ENCODE results near the gene LRRC74B.

The LRRC74B gene

DNA sequence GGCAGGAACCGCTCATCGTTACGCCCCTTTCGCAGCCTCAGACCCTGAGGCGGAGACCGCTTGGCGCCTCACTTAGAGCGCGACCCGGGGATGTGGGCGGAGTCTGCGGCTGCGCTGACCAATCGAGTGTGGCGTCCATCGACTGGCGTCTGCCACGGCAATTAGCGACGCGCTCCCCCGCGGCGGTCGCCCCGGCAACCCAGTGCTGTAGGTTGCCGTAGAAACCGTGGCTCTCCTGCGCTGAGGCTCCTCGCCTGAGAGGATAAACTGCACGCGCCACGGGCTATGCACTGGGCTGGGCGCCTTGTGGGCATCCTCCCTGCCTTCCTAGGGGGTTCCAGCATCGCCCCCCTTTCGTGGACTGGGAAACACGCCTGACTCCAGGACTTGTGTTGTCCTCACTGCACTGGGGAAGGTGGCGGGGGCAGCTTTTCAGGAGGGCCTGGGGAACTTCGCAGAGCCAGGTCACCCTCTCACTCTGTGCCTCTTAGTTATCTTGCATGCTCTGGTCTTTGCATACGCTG lies 31.5 kb upstream of the LRRC74B start:
- DNase-seq (ENCODE audit: low read depth) = peak; percentile 55

DNA sequence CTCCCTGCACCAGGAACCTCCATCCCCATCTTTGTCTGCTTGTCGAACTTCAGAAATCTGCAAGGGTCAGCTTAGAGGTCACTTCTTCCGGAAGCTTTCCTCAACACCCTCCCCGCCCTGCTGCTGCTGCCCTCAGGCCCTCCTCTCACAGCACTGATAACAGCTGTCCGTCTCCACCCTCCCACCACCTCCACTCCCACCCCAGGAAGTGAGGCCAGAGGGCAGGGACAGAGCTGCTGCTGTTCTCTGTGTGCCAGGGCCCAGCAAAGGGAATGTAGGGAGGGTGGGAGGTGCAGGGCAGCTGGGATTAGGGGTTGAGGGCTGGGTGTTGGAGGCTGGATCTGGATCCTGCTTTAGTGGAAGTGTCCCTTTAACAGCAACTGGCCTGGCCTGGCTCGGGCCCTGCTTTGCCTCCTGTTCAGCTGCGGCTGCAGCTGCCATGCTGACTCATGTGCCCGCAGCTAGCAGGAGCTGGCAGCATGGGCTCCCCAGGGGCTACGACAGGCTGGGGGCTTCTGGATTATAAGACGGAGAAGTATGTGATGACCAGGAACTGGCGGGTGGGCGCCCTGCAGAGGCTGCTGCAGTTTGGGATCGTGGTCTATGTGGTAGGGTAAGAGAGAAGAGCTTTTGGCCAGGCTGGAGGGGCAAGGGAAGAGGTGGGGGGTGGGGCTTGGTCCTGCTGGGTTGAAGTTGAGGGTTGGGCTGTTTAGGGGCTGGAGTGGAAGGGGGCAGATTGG lies 30.9 kb upstream of the LRRC74B start, which contains the start of gene P2RX6:
Gene P2RX6 (plus strand): TSS at position 440 of the 740 bp plus-strand sequence. CDS start 10 bp downstream, at position 450.
- DNase-seq (ENCODE audit: low read depth) = no peak

DNA sequence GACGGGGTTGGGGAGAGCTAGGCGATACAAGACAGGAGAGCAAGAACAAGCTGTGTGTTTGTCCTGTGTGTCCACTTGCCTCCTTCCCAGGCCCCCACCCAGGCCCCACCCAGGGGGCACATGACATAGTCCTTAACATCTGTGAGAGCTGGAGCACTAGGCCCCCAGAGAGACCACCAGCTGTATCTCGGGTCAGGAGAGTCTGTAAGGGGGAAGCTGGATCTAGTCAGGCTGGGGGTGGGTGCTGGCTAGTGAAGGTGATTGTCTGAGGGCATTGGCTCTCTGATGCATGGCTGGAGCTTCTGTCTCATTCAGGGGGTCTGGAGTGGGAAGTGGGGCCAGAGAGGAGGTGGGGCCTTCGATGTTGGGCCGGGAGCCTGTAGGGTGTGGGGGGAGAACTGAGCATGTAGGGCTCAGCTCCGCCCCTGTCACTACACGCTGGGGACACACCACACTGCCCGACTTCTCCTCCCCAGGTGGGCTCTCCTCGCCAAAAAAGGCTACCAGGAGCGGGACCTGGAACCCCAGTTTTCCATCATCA lies 30.2 kb upstream of the LRRC74B start:
- no peak for DNase-seq (ENCODE audit: low read depth)

DNA sequence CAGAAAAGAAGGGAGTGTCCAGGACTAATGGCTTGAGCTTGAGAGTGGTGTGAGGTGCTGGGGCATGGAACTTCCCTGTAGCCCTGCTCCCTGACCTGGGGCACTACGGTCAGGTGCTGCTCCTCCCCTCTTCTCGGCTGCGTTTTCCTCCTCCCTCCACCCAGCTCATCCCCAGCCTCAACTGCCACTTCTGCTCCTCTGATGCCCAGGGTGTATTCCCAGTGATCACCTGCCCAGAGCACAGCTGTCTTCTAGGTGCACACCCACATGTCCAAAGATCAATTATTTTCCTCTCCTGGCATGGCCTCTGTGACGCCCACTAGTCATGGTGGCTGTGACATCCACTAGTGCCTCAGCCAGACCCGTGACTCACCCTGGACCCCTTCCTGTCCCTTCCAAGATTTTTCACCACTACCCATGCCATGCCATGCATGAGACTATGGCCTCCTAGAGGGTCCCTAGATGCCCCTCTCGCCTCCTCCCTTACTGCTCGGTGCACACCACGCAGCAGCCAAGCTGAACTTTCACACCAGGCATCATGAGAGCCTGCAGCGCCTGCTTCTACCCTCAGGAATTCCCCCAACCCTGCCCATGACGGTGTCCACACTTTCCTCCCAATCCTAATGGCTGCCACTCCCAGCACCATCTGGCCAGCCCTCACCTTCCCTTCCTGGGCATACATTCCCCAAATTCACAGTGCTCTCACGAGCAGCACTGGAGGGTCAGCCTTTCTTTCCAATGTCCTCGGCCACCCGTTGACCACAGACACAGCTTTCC lies 28.9 kb upstream of the LRRC74B start:
- DNase-seq (ENCODE audit: low read depth) = no peak

DNA sequence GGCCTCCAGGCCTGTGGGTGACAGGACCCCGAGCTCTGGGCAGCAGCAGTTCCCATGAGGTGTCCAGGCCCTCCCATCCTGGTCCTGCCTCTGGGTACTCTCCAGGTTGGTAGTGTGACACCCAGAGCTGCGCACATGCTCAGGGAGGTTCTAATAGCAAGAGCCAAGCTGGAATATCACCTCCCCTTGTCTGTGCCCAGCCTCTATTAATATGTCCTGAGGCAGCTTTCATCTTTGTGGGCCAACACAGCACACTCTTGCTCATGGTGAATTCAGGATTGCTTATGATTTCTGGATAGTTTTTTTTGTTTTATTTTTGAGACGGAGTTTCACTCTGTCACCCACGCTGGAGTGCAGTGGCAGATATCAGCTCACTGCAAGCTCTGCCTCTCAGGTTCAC lies 27.4 kb upstream of the LRRC74B start:
- DNase-seq (ENCODE audit: low read depth) = no peak

DNA sequence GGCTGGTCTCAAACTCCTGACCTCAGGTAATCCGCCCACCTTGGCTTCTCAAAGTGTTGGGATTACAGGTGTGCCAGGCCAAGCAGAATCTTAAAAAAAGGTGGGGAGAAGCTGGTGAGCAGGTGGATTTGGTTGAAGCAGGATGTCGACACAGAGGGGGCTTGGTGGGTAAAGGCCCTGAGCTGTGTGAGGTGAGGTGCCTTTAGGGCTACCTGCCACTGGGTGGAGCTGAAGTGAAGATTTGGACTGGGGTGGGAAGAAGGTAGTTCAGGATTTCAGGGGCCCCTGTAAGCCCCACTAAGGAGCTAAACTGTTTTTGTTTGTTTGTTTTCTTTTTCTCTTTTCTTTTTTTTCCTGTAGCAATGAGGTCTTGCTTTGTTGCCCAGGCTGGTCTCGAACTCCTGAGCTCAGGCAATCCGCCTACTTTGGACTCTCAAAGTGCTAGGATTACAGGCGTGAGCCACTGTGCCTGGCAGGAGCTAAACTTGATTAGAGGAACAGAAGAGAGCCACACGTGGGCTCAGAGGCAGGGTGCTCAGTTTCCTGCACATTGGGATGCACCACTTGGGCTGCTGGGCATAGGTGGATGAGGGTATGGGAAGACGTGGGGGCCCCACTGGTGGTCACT lies 24.8 kb upstream of the LRRC74B start:
- no peak for DNase-seq (ENCODE audit: low read depth)

DNA sequence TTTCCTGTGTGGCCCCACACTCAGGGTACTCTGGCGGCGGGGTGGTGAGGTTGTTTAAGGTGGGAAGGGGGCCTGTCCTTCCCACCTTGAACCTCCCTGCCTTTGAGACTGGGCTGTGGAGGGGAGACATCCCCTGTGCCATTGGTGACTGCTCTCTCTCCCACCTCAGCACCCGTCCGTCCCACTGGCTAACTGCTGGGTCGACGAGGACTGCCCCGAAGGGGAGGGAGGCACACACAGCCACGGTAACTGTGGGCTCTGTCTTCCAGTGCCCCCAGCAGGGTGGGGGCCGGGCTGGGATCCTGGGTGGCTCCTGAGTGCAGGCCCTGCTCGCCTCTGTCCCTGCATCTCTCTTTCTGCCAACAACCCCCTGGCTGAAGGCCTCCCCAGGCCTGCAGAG lies 23.2 kb upstream of the LRRC74B start:
- DNase-seq (ENCODE audit: low read depth) = no peak

DNA sequence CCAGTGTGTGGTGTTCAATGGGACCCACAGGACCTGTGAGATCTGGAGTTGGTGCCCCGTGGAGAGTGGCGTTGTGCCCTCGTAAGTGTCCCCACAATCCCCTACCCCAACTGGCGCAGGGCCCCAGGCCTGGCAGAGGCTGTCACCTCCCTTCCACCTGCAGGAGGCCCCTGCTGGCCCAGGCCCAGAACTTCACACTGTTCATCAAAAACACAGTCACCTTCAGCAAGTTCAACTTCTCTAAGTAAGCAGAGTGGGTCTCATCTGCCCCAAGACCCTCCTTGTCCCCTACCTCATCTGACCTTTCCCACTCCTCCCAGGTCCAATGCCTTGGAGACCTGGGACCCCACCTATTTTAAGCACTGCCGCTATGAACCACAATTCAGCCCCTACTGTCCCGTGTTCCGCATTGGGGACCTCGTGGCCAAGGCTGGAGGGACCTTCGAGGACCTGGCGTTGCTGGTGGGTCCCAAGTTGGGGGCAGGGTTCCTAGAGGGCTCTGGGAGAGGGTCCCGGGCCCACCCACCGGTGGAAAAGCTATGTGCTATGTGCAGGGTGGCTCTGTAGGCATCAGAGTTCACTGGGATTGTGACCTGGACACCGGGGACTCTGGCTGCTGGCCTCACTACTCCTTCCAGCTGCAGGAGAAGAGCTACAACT lies 22.7 kb upstream of the LRRC74B start:
- no peak for DNase-seq (ENCODE audit: low read depth)

DNA sequence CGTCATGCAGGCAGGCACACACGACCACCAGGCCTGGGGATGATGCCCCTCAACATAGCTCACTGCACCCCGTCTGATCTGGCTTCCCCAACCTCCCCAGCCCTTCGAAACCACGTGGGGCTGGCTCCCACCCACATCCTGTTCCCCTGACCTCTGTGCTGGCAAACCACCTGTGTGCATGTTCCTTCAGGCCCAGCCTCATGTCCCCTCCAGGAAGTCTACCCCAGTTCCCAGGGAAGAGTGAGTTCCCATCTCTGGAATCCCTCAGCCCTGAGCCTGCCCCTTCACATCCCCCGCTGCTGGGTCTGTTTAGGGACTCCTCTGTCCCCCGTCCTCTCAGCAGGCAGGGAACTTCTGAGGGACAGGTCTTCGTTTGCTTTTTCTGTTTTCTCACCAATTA lies 20.5 kb upstream of the LRRC74B start:
- DNase-seq (ENCODE audit: low read depth) = no peak

DNA sequence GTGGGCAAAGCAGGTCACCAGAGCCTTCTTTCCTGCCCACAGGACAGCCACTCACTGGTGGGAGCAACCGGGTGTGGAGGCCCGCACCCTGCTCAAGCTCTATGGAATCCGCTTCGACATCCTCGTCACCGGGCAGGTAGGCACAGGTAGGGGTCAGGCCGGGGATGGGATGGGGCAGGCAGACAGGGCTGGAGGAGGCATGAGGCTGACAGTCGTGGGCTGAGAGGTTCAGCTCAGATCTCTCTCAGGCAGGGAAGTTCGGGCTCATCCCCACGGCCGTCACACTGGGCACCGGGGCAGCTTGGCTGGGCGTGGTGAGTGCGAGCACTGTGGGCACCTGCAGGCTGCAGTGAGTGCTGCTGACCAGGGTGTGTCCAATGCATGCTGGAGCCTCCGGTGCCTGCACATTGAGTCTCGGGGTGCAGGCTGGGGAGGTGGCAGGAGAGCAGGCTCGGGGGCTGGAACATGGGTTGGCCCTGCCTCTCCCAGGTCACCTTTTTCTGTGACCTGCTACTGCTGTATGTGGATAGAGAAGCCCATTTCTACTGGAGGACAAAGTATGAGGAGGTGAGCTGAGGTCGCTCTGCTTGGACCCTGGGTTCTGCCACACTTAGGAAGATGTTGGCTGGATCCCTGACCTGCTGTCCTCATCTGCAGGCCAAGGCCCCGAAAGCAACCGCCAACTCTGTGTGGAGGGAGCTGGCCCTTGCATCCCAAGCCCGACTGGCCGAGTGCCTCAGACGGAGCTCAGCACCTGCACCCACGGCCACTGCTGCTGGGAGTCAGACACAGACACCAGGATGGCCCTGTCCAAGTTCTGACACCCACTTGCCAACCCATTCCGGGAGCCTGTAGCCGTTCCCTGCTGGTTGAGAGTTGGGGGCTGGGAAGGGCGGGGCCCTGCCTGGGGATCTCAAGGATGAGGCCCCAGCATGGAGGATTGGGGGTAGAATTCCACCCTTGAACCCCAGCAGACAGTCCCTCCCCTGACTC lies 19.7 kb upstream of the LRRC74B start:
- no peak for DNase-seq (ENCODE audit: low read depth)

DNA sequence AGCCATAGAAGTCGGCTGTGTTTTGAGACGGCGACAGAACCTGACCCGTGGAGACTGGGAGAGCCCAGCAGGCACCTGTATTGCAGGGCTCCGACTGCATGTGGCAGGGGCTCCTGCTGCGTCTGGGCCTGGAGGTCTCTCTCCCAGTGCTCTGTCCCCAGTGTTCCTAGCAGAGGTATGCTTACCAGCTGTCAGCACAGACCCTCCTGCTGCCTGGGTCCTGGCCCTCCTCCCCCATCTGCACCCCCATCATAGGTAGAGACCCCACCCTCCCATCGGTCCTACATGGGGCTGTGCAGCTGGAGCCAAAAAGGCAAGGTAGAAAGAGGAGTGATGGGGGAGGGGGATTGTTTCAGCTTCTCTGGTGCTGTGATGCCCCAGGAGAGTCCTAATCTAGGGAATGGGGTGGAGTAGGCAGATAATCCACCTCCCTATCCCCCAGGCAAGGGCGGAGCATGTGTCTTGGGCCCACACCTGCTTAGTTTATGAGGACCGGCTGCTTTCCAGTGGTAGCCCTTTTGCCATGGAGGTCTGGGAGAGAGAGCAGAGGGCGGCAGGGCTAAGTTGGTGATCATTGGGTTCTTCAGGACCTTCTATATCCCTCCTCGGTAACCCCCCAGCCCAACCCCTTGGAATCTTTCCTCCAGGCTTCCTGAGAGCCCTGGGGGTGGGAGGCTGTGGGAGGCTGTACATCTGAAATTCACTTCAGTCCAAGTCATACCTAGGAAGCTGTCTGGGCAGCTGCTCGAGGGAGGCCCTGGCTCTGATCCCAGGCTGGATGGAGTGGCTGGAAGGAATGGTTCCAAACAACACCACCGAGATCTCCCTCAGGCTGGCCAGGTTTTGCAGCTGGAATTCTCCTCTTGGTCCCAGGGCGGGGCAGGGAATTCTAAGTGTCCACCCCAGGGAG lies 18.7 kb upstream of the LRRC74B start:
- no peak for DNase-seq (ENCODE audit: low read depth)

DNA sequence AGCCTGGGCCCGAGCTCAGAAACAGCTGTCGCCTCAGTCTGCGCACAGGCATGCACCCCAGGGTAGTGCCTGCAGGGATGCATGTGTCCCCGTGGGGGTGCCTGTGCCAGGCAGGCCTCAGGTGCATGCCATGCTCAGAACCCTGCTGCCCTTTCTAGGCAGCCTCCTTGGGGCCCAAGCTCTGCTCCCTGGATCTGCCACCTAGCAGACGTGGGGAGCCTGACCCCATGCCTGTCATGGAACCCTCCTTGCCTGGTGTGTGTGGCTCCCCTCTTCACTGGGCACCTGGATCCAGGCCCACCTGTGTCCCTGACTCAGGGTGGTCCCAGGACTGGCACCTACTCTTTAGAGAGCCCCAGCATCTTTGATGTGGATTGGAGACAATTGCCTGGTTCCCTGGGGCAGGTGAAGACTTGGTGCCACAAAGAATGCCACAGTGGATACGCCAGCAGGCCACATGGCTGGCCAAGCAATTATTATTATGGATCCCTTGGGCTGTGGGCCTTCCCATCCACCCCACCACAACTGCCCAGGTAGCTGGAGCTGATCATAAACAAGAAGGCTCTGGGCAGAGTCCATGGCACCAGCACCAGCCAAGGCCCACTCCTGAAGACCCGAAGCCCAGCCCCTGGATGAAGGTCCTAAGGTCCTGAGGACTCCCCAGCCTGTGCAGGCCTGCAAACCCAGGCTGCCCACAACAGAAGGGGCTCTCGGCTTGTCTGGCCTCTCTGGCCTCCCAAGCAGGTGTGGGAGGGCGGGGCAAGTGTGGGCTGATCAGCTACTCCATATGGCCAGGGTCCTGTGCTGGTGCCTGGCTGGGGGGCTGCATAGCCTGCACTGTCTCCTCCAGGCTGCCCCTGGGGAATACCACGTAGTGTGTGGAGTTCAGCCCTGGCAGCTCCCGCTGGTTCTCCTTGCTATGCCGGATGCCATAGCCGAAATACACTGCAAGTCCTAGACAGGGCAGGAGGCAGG lies 17.2 kb upstream of the LRRC74B start:
- DNase-seq (ENCODE audit: low read depth) = no peak

DNA sequence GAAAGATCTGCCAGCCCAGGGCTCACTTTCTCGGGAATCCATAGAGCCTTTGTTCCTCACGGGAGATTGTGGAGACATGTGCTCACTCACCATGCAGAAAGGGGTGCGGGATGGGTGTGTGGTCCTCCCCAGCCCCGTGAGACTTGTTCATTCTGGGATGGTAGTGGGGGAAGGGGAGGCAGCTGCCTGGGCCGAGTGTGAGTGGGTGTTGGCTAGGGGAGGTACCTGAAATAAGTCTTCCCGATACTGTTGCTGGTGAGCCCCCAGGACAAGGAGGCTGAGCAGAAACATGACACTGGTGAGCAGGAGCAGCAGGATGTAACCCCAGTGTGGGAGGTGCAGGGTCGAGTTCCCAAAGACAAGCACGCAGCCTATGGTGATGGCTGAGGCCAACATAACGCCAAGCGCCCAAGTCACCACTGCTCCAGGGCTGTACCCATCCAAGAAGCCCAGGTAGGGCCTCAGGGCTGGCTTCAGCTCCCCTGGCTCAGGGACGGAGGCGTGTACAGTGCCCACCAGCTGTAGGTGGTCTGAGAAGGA lies 16.2 kb upstream of the LRRC74B start:
- no peak for DNase-seq (ENCODE audit: low read depth)

DNA sequence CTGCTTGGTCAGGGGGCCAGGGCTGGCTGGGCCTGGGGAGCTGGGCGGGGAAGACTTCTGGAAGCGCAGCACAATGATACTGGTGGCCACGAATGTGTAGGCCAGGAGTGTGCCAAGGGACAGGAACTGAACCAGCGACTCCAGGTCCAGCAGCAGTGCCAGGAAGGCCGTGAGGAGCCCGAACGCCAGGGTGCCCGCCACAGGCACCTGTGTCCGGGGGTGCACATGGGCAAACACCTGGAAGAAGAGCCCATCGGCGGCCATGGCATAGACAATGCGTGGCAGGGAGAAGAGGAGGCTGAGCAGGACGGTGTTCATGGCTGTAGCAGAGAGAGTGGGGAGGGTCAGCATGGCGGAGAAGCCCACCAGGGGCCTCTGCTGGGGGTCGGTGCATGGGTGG lies 15.7 kb upstream of the LRRC74B start:
- DNase-seq (ENCODE audit: low read depth) = no peak

DNA sequence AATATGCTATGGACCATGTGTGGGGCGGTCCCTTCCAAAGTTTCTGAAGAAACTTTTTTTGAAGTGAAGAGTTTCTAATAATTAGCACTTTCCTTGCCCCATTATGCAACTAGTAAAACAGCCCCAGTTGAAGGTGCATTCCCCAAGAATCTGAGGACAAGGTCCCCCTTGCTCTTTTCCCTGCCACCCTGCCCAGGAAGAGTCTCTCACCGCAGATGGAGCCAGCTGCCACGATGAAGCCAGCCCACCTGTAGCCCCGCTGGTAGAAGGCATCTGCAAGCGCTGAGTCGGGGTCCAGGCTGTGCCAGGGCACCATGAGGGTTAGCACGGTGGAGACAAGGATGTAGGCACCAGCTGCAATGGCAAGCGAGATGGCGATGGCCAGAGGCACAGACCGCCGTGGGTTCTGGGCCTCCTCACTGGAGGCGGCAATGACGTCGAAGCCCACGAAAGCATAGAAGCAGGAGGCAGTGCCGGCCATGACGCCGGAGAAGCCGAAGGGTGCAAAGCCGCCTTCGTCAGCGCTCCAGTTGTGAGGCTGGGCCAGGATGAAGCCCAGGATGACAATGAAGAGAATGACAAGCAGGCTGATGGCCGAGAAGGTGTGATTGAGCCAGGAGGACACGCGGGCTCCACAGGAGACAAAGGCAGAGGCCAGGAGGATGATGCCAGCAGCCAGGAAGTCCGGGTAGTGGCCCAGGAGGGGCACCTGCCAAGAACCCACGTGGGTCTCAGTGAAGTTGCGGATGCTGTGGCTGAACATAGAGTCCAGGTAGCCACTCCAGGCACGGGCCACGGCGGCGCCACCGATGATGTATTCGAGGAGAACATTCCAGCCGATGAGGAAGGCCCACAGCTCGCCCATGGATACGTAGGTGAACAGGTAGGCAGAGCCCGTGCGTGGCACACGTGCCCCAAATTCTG lies 14.9 kb upstream of the LRRC74B start:
- DNase-seq (ENCODE audit: low read depth) = no peak

DNA sequence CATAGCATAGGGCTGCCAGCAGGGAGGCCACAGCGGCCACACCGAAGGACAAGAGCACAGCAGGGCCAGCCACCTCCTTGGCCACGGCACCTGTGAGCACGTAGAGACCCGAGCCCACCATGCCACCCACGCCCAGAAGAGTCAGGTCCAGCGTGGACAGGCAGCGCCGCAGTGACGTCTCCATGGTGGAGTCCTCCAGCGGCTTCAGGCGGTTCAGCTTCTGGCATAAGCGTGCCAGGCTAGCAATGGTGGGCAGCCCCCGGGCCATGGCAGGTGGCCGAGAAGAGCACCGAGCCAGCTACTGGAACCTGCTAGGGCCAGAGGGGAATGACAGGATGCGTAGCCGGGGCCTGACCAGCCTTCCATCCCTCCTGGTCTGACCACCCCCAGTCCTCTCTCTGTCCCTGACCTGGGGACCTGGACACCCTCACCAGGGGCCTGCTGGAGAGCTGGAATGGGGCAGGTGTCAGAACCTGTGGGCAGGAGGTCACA lies 14.2 kb upstream of the LRRC74B start:
- no peak for DNase-seq (ENCODE audit: low read depth)

Data from stimulated activated CD4-positive, alpha-beta T cell treated with anti-CD3 and anti-CD28 coated beads, Interleukin-2, amount 100 ng/mL, for 4 hours (primary cell).